Measurements from ENCODE around the gene SLC15A5.

Gene SLC15A5

DNA sequence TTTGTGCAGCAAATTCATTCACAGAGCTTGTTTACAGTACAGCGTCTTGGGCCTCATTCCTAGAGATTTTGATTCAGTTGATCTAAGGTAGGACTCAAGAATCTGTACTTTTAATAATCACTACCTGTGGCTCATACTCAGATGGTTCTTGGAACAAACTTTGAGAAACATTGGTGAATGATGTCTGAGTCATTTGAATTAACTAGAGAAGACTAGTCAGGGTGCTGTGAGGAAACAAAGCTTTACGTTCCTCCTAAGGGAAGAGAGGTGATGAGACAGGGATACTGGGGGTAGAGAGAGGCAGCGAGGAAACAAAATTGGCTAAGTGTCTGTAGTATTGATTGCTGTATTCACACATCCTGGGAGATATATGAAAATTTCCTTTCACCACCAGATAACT, 109.4 kb downstream of the SLC15A5 start:
- Histone ChIP-seq H2AFZ (ENCODE audit: low read depth, low read length) (no peak overlapping the region), H4K20me1 (ENCODE audit: insufficient read depth, low read length) (no peaks in the 10 kb centered on the region), H3K4me2 (ENCODE audit: low read length) (no peak overlapping the region), H3K27me3 (ENCODE audit: low read depth, low read length) (peaks cover 15% of the 10 kb centered on the region), H3K36me3 (replicated peaks; ENCODE audit: low read depth, low read length) (no peaks in the 10 kb centered on the region), H3K27ac (ENCODE audit: low read length) (no peak overlapping the region), H3K9ac (ENCODE audit: low read length) (no peak overlapping the region), H3K4me3 (ENCODE audit: low read length) (no peak overlapping the region), H3K9me3 (ENCODE audit: insufficient read depth, low read length) (no peaks in the 10 kb centered on the region), H3K79me2 (ENCODE audit: low read length) (no peaks in the 10 kb centered on the region), H3K4me1 (ENCODE audit: low read length) (0 out of 2 replicates have a peak, but pooled peaks cover 6% of the 10 kb centered on the region)
- TF ChIP-seq EZH2phosphoT487 (IDR thresholded peaks at IDR 0.05; ENCODE audit: low read depth), result no peak
- TF ChIP-seq, protein P1, sequence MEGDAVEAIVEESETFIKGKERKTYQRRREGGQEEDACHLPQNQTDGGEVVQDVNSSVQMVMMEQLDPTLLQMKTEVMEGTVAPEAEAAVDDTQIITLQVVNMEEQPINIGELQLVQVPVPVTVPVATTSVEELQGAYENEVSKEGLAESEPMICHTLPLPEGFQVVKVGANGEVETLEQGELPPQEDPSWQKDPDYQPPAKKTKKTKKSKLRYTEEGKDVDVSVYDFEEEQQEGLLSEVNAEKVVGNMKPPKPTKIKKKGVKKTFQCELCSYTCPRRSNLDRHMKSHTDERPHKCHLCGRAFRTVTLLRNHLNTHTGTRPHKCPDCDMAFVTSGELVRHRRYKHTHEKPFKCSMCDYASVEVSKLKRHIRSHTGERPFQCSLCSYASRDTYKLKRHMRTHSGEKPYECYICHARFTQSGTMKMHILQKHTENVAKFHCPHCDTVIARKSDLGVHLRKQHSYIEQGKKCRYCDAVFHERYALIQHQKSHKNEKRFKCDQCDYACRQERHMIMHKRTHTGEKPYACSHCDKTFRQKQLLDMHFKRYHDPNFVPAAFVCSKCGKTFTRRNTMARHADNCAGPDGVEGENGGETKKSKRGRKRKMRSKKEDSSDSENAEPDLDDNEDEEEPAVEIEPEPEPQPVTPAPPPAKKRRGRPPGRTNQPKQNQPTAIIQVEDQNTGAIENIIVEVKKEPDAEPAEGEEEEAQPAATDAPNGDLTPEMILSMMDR (IDR thresholded peaks at IDR 0.05; ENCODE audit: low read depth, low read length), result no peak

DNA sequence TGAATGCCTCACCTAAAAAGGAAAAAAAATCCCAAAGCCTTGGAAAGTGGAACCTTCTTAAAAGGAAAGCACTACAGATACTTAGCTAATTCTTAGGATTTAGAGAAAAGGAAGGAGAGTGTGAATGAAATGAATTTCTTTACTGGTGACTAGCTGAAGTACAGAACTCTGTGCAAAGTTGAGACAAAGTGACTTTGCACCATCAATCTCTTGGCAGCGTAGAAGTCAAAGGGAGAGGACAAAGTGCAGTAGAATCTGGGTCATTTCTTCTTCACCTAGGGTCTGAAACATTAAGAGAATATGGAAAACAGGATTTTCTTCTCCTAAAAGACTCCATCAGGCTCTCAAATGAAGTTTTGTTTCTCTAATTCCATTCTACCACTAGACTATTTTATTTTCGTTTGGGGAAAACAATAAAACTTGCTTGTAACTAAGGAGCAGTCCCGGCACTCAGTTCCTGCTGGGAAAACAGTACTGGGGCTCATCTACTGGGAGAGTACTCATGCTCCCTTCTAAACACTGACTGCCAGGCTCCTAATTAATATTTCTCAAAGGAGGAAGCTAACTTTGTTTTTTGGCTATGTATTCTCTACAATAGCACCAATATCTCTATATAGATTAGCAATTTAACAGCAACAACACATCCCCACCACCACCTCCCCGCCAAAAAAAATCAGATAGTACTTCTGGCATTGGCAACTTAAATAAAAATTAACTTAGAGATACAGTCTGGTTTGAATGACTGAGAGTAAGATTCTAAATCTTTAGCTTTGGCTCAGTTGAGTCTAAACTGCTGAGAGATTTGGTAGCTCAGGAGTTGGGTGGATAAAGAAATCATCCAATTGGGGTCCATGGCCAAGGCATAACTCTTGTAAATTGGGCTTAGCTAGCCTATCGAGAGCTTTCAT, 110.7 kb downstream of the SLC15A5 start:
- Histone ChIP-seq H3K4me1 (ENCODE audit: low read length) (0 out of 2 replicates have a peak, but pooled peaks cover 6% of the 10 kb centered on the region), H3K4me2 (ENCODE audit: low read length) (no peak overlapping the region), H2AFZ (ENCODE audit: low read depth, low read length) (no peak overlapping the region), H3K27me3 (ENCODE audit: low read depth, low read length) (peaks cover 19% of the 10 kb centered on the region), H3K9me3 (ENCODE audit: insufficient read depth, low read length) (no peaks in the 10 kb centered on the region), H3K79me2 (ENCODE audit: low read length) (no peaks in the 10 kb centered on the region), H3K27ac (ENCODE audit: low read length) (no peak overlapping the region), H3K4me3 (ENCODE audit: low read length) (no peak overlapping the region), H3K36me3 (replicated peaks; ENCODE audit: low read depth, low read length) (no peaks in the 10 kb centered on the region), H4K20me1 (ENCODE audit: insufficient read depth, low read length) (no peaks in the 10 kb centered on the region), H3K9ac (ENCODE audit: low read length) (no peak overlapping the region)
- no peak for TF ChIP-seq EZH2phosphoT487 (IDR thresholded peaks at IDR 0.05; ENCODE audit: low read depth)
- TF ChIP-seq, protein P1 (IDR thresholded peaks at IDR 0.05; ENCODE audit: low read depth, low read length), result no peak

DNA sequence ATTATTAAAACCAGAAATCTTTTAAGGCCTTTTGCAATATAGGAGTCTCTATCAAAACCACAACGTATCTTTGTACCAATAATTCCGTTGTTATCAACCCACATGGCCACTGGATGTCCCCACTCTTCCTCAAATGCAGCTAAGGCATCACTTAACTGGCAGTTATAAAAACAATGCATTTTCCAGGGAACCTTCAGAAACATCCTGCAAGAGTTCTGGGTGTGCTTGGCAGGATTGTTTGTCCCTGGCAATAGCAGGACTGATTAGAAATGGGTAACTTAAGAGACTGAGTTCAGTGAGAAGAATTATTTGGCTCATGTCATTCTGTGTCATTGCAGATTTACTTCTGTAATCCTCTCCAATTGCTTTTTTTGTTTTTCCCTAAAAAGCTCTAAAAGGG, 112.0 kb downstream of the SLC15A5 start:
- Histone ChIP-seq H3K4me2 (ENCODE audit: low read length) (no peak overlapping the region), H3K4me1 (ENCODE audit: low read length) (0 out of 2 replicates have a peak, but pooled peaks cover 6% of the 10 kb centered on the region)

DNA sequence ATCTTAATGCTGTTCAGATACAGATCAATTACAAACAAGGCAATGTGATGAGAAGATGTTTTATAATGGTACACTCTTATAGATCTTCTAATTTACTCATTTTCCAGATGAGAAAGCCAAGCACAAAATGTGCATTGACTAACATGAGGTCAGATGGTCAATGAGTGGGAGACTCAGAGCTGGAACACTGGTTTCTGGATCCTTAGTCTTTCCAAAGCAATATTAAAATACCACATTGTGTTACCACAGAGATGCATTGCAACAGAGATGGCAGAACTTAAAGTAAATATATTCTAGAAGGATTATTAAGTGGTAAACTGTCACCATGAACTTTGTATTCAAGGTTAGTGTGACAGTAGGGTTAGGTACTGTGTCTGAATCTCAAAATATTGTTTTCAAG, 113.6 kb downstream of the SLC15A5 start:
- H3K4me1 ChIP-seq (ENCODE audit: low read length), result 0 out of 2 replicates have a peak, but pooled peaks cover 6% of the 10 kb centered on the region
- H4K20me1 ChIP-seq (ENCODE audit: insufficient read depth, low read length), result no peaks in the 10 kb centered on the region
- no peak overlapping the region for H3K9ac ChIP-seq (ENCODE audit: low read length)
- no peaks in the 10 kb centered on the region for H3K9me3 ChIP-seq (ENCODE audit: insufficient read depth, low read length)
- H3K27me3 ChIP-seq (ENCODE audit: low read depth, low read length), result peaks cover 22% of the 10 kb centered on the region
- H3K4me3 ChIP-seq (ENCODE audit: low read length), result no peak overlapping the region
- H3K27ac ChIP-seq (ENCODE audit: low read length), result no peak overlapping the region
- no peak for TF ChIP-seq EZH2phosphoT487 (IDR thresholded peaks at IDR 0.05; ENCODE audit: low read depth)
- TF ChIP-seq, protein P1 (IDR thresholded peaks at IDR 0.05; ENCODE audit: low read depth, low read length), result no peak
- no peaks in the 10 kb centered on the region for H3K36me3 ChIP-seq (replicated peaks; ENCODE audit: low read depth, low read length)
- H2AFZ ChIP-seq (ENCODE audit: low read depth, low read length), result no peak overlapping the region
- H3K4me2 ChIP-seq (ENCODE audit: low read length), result no peak overlapping the region
- no peaks in the 10 kb centered on the region for H3K79me2 ChIP-seq (ENCODE audit: low read length)

More for the DNA sequence above, 112.0 kb downstream of the SLC15A5 start:
- Histone ChIP-seq H4K20me1 (ENCODE audit: insufficient read depth, low read length) (no peaks in the 10 kb centered on the region), H3K36me3 (replicated peaks; ENCODE audit: low read depth, low read length) (no peaks in the 10 kb centered on the region), H3K27ac (ENCODE audit: low read length) (no peak overlapping the region), H2AFZ (ENCODE audit: low read depth, low read length) (no peak overlapping the region), H3K9ac (ENCODE audit: low read length) (no peak overlapping the region), H3K9me3 (ENCODE audit: insufficient read depth, low read length) (no peaks in the 10 kb centered on the region), H3K4me3 (ENCODE audit: low read length) (no peak overlapping the region), H3K27me3 (ENCODE audit: low read depth, low read length) (peaks cover 22% of the 10 kb centered on the region), H3K79me2 (ENCODE audit: low read length) (no peaks in the 10 kb centered on the region)
- TF ChIP-seq EZH2phosphoT487 (IDR thresholded peaks at IDR 0.05; ENCODE audit: low read depth), result no peak
- TF ChIP-seq, protein P1 (IDR thresholded peaks at IDR 0.05; ENCODE audit: low read depth, low read length), result peak; percentile 80
